Measurements from ENCODE around the gene ZNF618. TPM values are rescaled to one million over a fixed set of nuclear protein-coding genes. Genes with fewer than 3 reads are reported as not detected.

Gene ZNF618
- polyA plus RNA-seq, 1 donor (not counting 4 experiments of a cell fraction or from before 2014, with no cell fraction given) = 2.5 TPM

DNA sequence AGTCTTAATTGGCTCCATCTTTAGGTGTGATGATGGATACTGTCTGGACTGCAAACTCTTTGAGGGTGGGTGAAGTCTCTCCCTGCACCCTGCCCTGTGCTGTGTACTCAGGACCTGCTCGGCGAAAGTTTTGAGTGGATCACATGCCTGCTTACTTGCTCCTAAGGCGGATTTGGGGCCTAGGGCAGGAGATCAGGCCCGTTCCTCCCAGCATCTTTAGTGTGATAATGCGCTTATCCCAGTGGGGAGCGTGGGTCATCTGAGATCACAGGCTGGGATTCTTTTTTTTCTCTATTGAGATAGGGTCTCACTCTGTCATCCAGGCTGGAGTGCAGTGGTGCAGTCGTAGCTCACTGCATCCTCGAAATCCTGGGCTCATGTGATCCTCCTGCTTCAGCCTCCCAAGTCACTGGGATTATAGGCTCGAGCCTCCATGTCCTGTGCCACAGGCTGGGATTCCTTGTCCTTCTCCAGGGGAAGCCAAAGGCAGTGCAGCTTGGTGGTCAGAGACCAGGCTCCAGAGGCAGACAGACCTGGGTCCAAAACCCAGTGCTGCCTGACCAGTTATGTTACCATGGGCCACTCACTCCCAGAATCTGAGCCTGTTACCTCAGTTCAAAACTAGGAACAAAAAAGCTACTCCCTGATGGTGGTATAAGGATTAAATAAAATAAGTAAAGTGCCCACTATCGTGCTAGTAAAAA is 59.7 kb downstream of the ZNF618 start:
- DNase-seq (ENCODE audit: low read depth, low spot score) (no peak), FAIRE-seq (no peak)
- H3K9me1 ChIP-seq (ENCODE audit: control insufficient read depth, extremely low read depth, insufficient read depth, low read length) = no peaks in the 10 kb centered on the region
- H3K4me2 ChIP-seq (ENCODE audit: control insufficient read depth, extremely low read depth, insufficient read depth, low read depth, low read length) = no peak overlapping the region
- no peaks in the 10 kb centered on the region for H3K9me3 ChIP-seq (ENCODE audit: control insufficient read depth, low read depth, low read length)
- H3K79me2 ChIP-seq (ENCODE audit: control insufficient read depth, insufficient read depth, low read length) = peaks cover 2% of the 10 kb centered on the region
- no peaks in the 10 kb centered on the region for H3K4me1 ChIP-seq (ENCODE audit: control insufficient read depth, extremely low read depth, insufficient read depth, low read length)
- no peaks in the 10 kb centered on the region for H4K20me1 ChIP-seq (ENCODE audit: control insufficient read depth, extremely low read depth, insufficient read depth, low read length)
- H3K4me3 ChIP-seq (ENCODE audit: control insufficient read depth in 2 of 3, extremely low read depth in 1 of 3, insufficient read depth in 2 of 3, low read depth in 1 of 3, low read length in 3 of 3) = no peak overlapping the region
- H3K9ac ChIP-seq (ENCODE audit: control insufficient read depth, extremely low read depth, insufficient read depth, low read length) = no peak overlapping the region
- no peaks in the 10 kb centered on the region for H3K27me3 ChIP-seq (ENCODE audit: control insufficient read depth, extremely low read depth, insufficient read depth, low read length)
- no peak overlapping the region for H3K27ac ChIP-seq (ENCODE audit: control insufficient read depth, insufficient read depth, low read length)
- H2AFZ ChIP-seq (ENCODE audit: control insufficient read depth, low read length) = no peak overlapping the region
- no peak for TF ChIP-seq EZH2 (IDR thresholded peaks at IDR 0.05; ENCODE audit: low read length)
- TF ChIP-seq, protein P1, sequence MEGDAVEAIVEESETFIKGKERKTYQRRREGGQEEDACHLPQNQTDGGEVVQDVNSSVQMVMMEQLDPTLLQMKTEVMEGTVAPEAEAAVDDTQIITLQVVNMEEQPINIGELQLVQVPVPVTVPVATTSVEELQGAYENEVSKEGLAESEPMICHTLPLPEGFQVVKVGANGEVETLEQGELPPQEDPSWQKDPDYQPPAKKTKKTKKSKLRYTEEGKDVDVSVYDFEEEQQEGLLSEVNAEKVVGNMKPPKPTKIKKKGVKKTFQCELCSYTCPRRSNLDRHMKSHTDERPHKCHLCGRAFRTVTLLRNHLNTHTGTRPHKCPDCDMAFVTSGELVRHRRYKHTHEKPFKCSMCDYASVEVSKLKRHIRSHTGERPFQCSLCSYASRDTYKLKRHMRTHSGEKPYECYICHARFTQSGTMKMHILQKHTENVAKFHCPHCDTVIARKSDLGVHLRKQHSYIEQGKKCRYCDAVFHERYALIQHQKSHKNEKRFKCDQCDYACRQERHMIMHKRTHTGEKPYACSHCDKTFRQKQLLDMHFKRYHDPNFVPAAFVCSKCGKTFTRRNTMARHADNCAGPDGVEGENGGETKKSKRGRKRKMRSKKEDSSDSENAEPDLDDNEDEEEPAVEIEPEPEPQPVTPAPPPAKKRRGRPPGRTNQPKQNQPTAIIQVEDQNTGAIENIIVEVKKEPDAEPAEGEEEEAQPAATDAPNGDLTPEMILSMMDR (optimal IDR thresholded peaks at IDR 0.05 in 1 of 3, IDR thresholded peaks at IDR 0.05 in 1 of 3, conservative IDR thresholded peaks at IDR 0.05 in 1 of 3; ENCODE audit: extremely low read depth in 1 of 3, insufficient read depth in 2 of 3, low read length in 3 of 3) = no peak
- H3K36me3 ChIP-seq (ENCODE audit: control insufficient read depth in 2 of 2, extremely low read depth in 1 of 2, insufficient read depth in 2 of 2, low read length in 2 of 2) = no peaks in the 10 kb centered on the region
- dilution Hi-C loops (cut with MboI; ENCODE audit: extremely low pct_ligation_motif_present, low sequenced_read_pairs) = no loop called here

- dilution Hi-C loops (cut with MboI; ENCODE audit: extremely low pct_ligation_motif_present, low sequenced_read_pairs) = no loop called here
Observed at GRCh38 chr9:113940077-113940476, 64.0 kb downstream of the ZNF618 start.

More at GRCh38 chr9:113940077-113940476, 64.0 kb downstream of the ZNF618 start:
- DNase-seq (ENCODE audit: low read depth, low spot score) (no peak), FAIRE-seq (no peak)
- no peak overlapping the region for H3K9ac ChIP-seq (ENCODE audit: control insufficient read depth, extremely low read depth, insufficient read depth, low read length)
- H3K4me3 ChIP-seq (ENCODE audit: control insufficient read depth in 2 of 3, extremely low read depth in 1 of 3, insufficient read depth in 2 of 3, low read depth in 1 of 3, low read length in 3 of 3) = no peak overlapping the region
- H3K9me3 ChIP-seq (ENCODE audit: control insufficient read depth, low read depth, low read length) = no peaks in the 10 kb centered on the region
- no peak overlapping the region for H3K27ac ChIP-seq (ENCODE audit: control insufficient read depth, insufficient read depth, low read length)
- no peaks in the 10 kb centered on the region for H3K79me2 ChIP-seq (ENCODE audit: control insufficient read depth, insufficient read depth, low read length)
- H4K20me1 ChIP-seq (ENCODE audit: control insufficient read depth, extremely low read depth, insufficient read depth, low read length) = no peaks in the 10 kb centered on the region
- H3K4me1 ChIP-seq (ENCODE audit: control insufficient read depth, extremely low read depth, insufficient read depth, low read length) = no peaks in the 10 kb centered on the region
- H3K36me3 ChIP-seq (ENCODE audit: control insufficient read depth in 2 of 2, extremely low read depth in 1 of 2, insufficient read depth in 2 of 2, low read length in 2 of 2) = no peaks in the 10 kb centered on the region
- TF ChIP-seq, protein P1 (optimal IDR thresholded peaks at IDR 0.05 in 1 of 3, IDR thresholded peaks at IDR 0.05 in 1 of 3, conservative IDR thresholded peaks at IDR 0.05 in 1 of 3; ENCODE audit: extremely low read depth in 1 of 3, insufficient read depth in 2 of 3, low read length in 3 of 3) = no peak
- no peak for TF ChIP-seq EZH2 (IDR thresholded peaks at IDR 0.05; ENCODE audit: low read length)
- no peak overlapping the region for H3K4me2 ChIP-seq (ENCODE audit: control insufficient read depth, extremely low read depth, insufficient read depth, low read depth, low read length)
- no peaks in the 10 kb centered on the region for H3K9me1 ChIP-seq (ENCODE audit: control insufficient read depth, extremely low read depth, insufficient read depth, low read length)
- no peaks in the 10 kb centered on the region for H3K27me3 ChIP-seq (ENCODE audit: control insufficient read depth, extremely low read depth, insufficient read depth, low read length)
- H2AFZ ChIP-seq (ENCODE audit: control insufficient read depth, low read length) = no peak overlapping the region
